ENCODE results near the gene FOSB.
A peak's percentile ranks its signal among the peaks of the same experiment; 100 is the strongest.

Gene FOSB

DNA sequence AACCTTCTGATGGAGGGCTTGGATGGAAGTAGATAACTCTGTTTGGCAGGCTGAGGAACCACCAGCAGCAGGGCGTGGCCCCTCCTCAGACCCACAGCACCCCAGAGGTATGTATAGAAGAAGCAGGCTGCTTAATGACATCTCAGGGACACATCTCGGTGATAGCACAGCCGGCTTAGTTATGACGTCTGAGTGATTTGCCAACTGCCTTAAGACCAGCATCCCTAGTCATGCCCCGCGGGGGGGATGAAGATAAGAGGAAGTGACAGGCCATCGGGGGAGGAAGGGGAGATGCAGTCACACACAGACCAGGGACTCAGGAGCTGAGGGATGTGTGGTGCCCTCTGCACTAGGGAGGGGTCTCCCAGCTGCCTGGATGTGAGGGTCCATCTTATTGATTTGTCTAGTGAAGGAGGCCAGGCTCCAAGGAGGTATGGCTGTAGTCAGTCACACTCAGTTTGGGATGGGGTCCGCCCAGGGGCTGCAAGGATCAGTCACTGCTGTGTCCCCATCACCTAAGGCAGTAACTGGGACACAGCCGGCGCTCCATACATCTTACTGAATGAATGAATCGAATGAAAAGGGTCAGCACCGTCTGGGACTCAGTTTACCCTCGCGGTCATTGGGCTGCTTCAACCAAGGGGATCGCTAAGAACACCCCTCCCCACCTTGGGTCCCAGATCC, 24.9 kb upstream of the FOSB start:
- peak; percentile 28 for DNase-seq

DNA sequence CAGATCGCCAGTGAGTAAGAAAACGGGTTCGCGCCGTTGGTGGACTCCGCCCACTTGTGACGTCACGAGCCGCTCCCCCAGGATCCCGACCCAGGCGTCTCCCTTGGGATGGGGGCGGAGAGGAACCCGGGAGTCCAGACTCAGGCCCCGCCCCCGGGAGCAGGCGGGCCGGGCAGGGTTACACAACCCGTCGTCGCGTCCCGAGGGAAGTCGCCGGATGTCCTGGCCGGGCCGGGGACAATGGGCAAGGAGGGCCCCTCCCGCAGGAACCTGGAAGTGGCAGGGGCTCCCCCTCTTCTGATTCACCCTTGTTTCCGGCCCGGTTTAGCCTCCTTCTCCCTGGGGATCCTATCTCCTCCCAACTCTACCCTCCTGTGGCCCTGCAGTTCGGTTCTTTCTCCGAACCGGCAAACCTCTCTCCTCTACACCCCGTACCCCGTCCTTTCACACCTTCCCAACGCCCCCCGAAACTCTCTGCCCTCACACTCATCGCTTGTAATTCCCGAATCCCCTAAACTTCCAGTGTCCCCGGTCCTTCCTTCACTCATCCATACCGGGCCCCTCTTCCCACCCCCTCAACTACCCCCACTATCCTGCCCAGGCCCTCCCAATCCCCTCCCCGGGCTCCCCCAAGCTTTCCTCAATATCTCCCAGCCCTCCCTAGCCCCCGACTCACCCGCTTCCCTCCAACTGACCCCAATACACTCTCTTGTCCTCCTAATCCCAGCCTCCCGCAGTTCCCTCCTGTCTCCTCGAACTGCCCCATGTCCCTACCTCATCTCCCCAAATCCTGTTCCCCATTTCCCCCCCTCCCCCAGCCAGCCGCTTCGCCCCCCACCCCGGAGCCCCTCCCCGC, 24.1 kb upstream of the FOSB start:
- peak; percentile 47 for DNase-seq

GRCh38 chr19:45444318-45445041, 23.3 kb upstream of the FOSB start:
- DNase-seq, result peak; percentile 79

- DNase-seq, result no peak
Observed at GRCh38 chr19:45445139-45445538, 22.7 kb upstream of the FOSB start.

DNA sequence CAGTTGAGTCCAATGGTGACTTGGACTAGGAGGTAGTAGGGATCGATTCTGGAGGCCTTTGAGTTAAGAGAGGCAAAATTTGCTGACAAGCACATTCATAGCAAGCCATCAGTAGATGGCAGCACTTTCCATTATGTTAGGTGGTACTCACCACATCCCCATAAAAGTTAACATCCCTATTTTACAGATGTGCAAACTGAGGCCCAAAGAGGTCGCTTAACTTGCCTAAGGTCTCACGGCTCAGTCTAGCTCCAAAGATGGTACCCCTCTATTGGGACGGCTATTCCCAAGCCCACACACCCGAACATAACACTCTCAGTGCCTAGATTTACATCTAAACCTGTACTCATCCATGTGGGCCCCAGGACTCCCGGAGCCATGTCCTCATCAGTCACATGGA, 21.5 kb upstream of the FOSB start:
- DNase-seq, result peak; percentile 49

DNA sequence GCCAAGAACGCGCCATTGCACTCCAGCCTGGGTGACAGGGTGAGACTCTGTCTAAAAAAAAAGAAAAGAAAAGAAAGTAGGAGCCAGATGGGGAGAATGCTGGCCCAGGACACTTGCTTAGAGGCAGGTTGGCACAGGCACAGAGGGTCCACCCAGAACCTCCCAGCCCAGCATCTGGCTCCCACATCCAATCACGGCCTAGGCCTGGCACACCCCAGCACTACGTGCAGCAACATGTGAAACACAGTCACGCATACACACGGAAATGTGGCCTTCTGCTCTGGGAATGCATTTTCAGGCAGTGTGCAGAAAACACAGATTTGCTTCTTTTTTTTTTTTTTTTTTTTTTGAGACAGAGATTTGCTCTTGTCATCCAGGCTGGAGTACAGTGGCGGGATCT, 20.9 kb upstream of the FOSB start:
- no peak for DNase-seq

DNA sequence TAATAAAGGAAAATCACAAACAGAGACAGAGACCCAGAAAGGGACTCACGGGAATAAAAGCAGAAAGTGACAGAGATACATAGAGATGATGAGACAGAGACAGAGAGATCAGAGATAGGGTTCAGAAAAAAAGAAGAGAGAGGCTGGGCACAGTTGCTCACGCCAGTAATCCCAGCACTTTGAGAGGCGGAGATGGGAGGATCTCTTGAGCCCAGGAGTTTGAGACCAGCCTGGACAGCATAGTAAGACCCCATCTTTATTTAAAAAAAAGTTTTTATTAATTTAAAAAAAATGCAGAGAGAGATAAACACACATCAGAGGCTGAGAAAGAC, 19.4 kb upstream of the FOSB start:
- no peak for DNase-seq

DNA sequence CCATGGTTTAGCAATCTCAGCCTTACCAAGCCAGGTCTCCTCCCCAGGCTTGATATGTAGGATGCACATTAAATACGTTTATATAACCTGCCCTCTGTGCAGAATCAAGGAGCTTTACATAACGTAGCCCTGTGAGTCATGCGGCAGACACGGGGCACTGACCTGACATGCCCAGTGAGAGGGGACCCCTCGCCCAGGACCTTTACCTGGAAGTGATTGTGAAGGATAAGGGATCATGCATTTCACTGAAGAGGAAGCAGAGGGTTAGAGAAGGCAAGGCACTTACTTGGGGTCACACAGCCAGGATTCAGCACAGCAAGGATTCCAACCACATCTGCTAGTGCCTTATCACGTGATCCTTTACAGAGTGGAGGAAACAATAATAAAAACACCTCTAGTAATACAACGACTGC, 18.9 kb upstream of the FOSB start:
- DNase-seq, result no peak

DNA sequence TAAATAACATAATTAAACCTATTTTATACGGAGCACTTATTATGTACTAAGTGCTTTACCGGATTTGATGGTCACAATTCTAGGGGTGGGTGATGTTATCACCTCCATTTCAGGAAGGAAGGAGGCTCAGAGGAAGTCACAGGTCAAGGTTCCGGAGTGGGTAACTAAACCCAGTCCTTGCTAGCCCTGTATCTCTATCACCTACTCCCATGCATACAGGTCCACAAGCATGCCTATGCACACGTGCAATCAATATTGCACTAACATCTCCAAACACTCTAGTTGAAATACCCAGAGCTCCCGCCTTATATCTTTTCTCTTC, 17.8 kb upstream of the FOSB start:
- DNase-seq, result peak; percentile 67

DNA sequence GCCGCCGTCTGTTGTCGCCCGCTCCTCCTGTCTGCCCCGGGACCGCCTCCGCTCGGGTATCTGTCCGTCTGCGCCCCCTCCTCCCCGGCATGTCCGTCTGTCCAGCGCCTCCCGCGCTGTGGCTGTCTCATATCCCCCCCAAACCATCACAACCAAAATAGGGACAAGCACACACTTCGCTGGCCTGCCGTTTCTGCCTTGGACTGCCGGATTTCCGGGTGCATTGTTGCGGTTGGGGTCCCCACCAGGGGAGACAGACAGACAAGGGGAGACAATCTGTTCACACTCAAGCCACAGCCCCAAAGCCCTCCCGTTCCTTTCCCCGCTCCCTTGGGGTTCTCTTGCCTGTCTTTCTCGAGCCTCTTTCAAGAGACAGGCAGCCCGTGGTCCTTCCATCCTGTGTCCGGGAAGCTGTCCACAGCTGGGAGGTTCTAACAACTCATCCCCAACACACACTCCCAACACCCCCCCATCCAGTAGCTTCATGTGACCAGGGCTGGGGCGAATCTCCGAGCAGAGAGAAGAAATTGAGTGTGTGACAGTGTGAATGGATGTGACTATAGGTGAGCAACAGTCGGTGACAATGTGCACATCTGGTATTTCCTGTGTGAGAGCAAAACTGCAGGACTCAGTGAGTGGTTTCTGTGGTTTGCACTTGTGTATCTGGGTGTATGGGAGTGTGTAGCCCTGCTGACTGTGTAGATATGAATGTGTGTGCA, 16.5 kb upstream of the FOSB start:
- DNase-seq, result peak; percentile 67

DNA sequence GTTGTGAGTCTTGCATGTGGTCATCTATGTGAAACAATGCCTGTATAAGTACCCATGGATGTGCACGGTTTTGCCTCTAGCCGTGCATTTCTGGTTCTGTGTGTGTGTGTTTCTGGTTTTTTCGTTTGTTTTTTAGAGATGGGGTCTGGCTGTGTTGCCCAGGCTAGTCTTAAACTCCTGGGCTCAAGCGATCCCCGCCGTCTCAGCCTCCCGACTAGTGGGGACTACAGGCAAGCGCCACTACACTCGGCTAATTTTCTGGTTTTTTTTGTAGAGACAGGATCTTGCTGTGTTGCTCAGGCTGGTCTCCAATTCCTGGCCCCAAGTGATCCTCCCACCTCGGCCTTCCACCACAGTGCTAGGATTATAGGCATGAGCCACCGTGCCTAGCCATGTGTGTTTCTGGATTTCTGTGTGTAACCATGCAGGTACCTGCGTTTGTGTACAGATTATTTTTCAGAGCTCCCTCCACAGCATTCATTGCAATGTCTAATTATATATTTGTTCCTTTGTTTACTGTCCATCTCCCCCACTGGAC, 15.9 kb upstream of the FOSB start:
- no peak for DNase-seq

DNA sequence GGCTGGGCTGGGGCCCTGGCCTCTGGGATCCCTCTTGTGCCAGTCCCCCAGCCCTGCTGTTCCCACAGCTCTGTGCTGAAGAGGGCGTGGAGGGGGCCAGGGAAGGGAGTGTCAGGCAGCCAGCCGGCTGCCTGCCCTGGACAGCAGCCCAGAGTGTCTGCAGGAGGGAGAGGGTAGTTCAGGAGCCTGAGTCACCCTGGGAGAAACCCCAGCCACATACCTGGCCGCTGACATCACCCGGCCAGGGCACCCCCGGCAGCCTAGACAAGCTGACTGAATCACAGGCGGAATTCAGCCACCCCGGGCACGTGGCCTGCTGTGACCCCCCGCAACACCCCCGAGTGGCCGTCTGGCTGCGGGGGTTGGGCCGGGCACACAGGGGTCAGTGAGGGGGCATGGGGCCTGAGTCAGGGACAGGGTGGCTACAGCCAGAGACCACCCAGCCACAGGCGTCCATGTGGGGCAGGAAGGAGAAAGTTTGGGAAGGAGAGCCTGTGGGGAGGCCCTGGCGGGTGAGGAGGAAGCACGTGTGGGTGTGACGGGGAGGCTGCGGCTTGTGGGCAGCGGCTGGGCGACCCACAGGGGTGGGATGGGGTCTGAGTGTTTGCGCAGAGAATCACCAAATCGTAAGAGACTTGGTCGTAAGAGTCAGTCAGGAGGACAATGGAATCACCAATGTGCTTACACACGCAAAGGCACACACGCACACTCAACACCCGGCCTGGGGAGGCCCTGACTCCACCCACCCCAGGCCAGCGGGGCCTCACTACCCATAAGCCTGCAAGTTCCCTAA, 11.9 kb upstream of the FOSB start:
- DNase-seq, result peak; percentile 45

GRCh38 chr19:45456500-45456815, 11.3 kb upstream of the FOSB start:
- no peak for DNase-seq

DNA sequence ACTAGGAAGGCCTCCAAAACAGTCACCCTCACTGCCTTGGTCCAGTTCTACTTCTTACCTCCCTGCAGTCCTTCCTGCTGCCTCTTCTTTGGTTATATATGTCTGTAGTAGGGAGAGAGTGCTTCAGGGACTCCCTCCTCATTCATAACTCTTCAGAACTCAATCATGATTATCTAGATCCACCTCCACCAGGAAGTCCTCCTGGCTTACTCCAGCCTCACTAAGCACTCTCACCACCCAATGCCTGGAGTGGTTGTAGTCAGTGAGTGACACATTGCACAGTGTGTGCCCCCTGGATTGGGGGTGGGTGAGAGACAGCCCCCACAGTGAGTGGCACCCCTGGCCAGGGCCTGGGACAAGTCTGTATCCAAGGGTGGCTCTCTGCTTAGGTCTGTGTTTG, 10.0 kb upstream of the FOSB start:
- DNase-seq, result no peak

DNA sequence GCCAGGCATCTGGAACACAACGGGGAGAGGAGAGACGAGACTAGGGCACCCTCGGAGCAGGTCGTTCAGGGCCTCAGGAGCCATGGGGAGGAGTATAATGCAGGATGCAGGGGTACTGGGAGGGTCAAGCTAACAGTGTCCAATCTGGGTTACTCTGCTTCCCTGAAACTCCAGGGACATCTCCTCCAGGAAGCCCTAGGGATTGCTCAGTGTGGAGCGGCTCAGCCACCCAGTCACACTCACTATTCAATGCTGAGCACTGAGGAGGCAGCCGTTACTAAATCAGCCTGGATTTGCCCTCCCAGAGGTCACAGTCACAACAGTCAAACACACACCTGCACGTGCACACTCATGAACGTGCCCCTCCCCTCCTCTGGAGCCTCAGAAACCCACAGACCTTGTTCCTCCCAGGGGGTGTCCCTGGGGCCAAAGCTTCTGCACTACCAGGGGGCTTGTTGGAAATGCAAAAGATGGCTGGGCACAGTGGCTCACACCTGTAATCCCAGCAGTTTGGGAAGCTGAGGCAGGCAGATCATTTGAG, 6.9 kb upstream of the FOSB start:
- no peak for DNase-seq

GRCh38 chr19:45462174-45462573, 5.6 kb upstream of the FOSB start:
- DNase-seq, result no peak

DNA sequence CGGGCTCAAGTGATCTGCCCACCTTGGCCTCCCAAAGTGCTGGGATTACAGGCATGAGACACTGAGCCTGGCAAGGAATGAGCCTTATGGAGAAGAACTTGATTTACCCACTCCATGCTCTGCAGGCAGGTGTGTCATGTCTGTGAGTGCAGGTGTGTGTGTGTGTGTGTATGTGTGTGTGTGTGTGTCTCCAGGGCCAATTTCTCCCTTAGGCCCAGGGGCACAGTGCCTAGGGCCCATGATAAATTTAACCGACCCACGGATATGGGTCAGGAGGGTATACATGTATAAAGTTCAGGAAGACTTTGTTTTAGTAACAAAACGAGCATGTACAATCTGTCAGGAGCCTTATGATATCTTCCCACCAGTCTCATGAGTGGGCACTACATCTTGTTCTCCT, 4.6 kb upstream of the FOSB start:
- DNase-seq, result no peak

- no peak for DNase-seq
Observed at GRCh38 chr19:45464274-45464673, 3.5 kb upstream of the FOSB start.

DNA sequence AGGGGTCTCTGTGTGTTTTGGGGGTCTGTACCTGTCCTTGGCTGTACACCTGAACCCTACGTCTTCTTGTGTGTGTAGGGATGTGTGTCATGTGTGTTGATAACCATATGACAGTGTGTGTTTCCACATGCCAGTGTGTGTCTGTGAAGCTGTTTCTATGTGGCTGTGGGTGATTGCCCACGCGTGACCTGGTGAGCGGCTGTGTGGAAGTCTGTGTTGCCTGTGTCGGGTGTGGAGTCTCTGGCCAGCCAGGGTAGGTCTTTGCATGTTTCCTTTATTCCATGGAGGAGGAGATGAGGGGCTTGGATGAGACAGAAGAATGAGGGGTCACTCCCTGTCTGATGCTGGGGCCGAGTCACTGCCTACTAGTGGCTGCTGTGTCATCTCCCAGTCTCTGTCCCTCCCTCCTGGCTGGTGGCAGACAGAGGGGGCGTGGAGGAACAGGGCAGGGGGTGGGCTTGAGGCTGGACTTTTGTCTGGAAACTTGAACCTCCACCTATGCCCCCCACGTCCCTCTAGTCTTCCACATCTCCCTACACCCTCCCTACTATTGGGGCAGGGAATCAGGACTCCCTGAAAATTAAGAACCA, 2.8 kb upstream of the FOSB start:
- no peak for DNase-seq

GRCh38 chr19:45467115-45467455, 711 bp upstream of the FOSB start:
- DNase-seq, result no peak

GRCh38 chr19:45468159-45468651, 409 bp downstream of the FOSB start:
- peak; percentile 23 for DNase-seq

GRCh38 chr19:45468803-45469131, 971 bp downstream of the FOSB start:
- DNase-seq, result no peak

Data from activated CD4-positive, alpha-beta T cell treated with anti-CD3 and anti-CD28 coated beads, Interleukin-2, amount 50 U/mL, for 16 hours (primary cell).